AG04449 (cell line): ENCODE results near the gene SUMO3.

Experiments
- CTCF ChIA-PET: fragments of 350-600 bp; formaldehyde crosslinking; extraction: SDS; loops from one replicate; lab custom pipeline; 2021; ENCODE audit warnings: antibody characterized with exemption; lab: Yijun Ruan, JAX
- POLR2A ChIA-PET: fragments of 400-600, 350-600 bp; formaldehyde crosslinking; extraction: SDS; loops from one replicate; lab custom pipeline; 2020; ENCODE audit warnings: antibody characterized with exemption, inconsistent platforms; lab: Yijun Ruan, JAX
- DNase-seq: peaks from one replicate; pipeline ENCODE4 v3.0.0-alpha.2; 2010; ENCODE audit warnings: low read depth, low spot score
- H3K4me3 ChIP-seq: 2 replicates; pipeline ENCODE4 v1.5.1; 2011; ENCODE audit warnings: low read depth, mild to moderate bottlenecking, control low read depth, low read length
- TF ChIP-seq, protein P1 (sequence below): IDR thresholded peaks from one replicate; pipeline ENCODE4 v1.5.1; 2011; ENCODE audit warnings: mild to moderate bottlenecking, moderate library complexity, low read length, control low read depth, inconsistent platforms; ENCODE audit not compliant: insufficient read depth; ENCODE audit errors: missing control alignments

Gene SUMO3

GRCh38 chr21:44778094-44778493 lies 39.8 kb downstream of the SUMO3 start:
- H3K4me3 ChIP-seq, result no peak overlapping the region
- ChIA-PET POLR2A (no interaction called here), CTCF (no interaction called here)
- TF ChIP-seq, protein P1, sequence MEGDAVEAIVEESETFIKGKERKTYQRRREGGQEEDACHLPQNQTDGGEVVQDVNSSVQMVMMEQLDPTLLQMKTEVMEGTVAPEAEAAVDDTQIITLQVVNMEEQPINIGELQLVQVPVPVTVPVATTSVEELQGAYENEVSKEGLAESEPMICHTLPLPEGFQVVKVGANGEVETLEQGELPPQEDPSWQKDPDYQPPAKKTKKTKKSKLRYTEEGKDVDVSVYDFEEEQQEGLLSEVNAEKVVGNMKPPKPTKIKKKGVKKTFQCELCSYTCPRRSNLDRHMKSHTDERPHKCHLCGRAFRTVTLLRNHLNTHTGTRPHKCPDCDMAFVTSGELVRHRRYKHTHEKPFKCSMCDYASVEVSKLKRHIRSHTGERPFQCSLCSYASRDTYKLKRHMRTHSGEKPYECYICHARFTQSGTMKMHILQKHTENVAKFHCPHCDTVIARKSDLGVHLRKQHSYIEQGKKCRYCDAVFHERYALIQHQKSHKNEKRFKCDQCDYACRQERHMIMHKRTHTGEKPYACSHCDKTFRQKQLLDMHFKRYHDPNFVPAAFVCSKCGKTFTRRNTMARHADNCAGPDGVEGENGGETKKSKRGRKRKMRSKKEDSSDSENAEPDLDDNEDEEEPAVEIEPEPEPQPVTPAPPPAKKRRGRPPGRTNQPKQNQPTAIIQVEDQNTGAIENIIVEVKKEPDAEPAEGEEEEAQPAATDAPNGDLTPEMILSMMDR, result no peak
- no peak for DNase-seq

DNA sequence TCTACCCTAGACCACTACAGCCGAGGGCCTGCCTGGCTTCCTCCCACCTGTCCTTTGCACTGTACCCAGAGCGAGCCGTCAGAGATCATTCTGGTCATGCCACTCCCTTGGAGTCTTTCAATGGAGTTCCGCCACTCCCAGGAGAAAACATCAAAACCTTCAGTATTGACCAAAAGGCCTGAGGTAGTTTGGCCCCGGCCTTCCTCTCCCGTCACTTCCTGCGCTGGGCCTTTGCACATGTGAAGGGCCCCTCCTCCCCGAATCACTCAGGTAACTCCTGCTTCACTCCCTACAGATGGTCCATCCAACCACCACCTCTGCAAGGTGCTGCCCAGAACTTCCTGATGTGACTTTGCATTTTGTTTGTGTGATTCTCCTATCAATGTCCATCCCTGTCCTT lies 42.9 kb downstream of the SUMO3 start:
- no peak for DNase-seq
- ChIA-PET CTCF (interaction anchor here (1.1 to 3.9 kb wide), 4 partner anchors 8 to 25 kb away, joined by 3 to 21 read pairs (median 4); no protein-coding TSS in a partner anchor), POLR2A (no interaction called here)
- TF ChIP-seq, protein P1, result no peak
- H3K4me3 ChIP-seq, result no peak overlapping the region

GRCh38 chr21:44773291-44773932 lies 44.5 kb downstream of the SUMO3 start:
- H3K4me3 ChIP-seq, result no peak overlapping the region
- TF ChIP-seq, protein P1, result no peak
- POLR2A ChIA-PET, result no interaction called here
- CTCF ChIA-PET, result interaction anchor here (1.2 to 3.9 kb wide), 2 partner anchors 10 to 20 kb away, joined by 3 to 21 read pairs; no protein-coding TSS in a partner anchor
- no peak for DNase-seq

- ChIA-PET POLR2A (no interaction called here), CTCF (interaction anchor here (6.7 kb wide), 1 partner anchor 22 kb away, joined by 27 read pairs; no protein-coding TSS in a partner anchor)
- no peak for DNase-seq
- H3K4me3 ChIP-seq, result no peak overlapping the region
- TF ChIP-seq, protein P1, result no peak
Measured at GRCh38 chr21:44771896-44772525, 45.9 kb downstream of the SUMO3 start.

- CTCF ChIA-PET, result interaction anchor here (1.1 to 6.7 kb wide), 2 partner anchors 13 to 26 kb away, joined by 3 to 27 read pairs; no protein-coding TSS in a partner anchor
- TF ChIP-seq, protein P1, result no peak
- no peak overlapping the region for H3K4me3 ChIP-seq
- POLR2A ChIA-PET, result no interaction called here
- DNase-seq, result no peak
Measured at GRCh38 chr21:44767834-44768831, 49.7 kb downstream of the SUMO3 start.
